HL-60 (cell line): ENCODE measurements around the gene CEP170.

ENCODE experiments used
- DNase-seq, 2 experiments: peaks; one replicate each; pipeline ENCODE4 v3.0.0-alpha.2; 2010 to 2020; ENCODE audit warnings: low read depth in 1 of 2, low spot score in 1 of 2
- H3K27ac ChIP-seq: fragments of 250-450 bp; sonication (Bioruptor Pico); replicated peaks from 2 replicates; pipeline ENCODE4 v1.5.1; 2020; ENCODE audit warnings: mild to moderate bottlenecking, moderate library complexity
- H3K27me3 ChIP-seq: fragments of 250-450 bp; sonication (Bioruptor Pico); 2 replicates; pipeline ENCODE4 v1.5.1; 2021; ENCODE audit warnings: mild to moderate bottlenecking, moderate library complexity; ENCODE audit not compliant: insufficient read depth, poor library complexity, severe bottlenecking
- H3K4me3 ChIP-seq: replicated peaks from 2 replicates; pipeline ENCODE4 v1.5.1; 2011; ENCODE audit warnings: mild to moderate bottlenecking, control low read depth, low read length; ENCODE audit not compliant: insufficient read depth
- GABPA ChIP-seq: IDR thresholded peaks from 2 replicates; pipeline ENCODE4 v1.6.1; 2012; ENCODE audit warnings: low read depth
- POLR2AphosphoS5 ChIP-seq: IDR thresholded peaks from 2 replicates; pipeline ENCODE4 v1.6.1; 2012; ENCODE audit warnings: low read depth
- SPI1 ChIP-seq: IDR thresholded peaks from 2 replicates; pipeline ENCODE4 v1.6.1; 2012; ENCODE audit warnings: low read depth, mild to moderate bottlenecking, borderline replicate concordance
- TF ChIP-seq, protein P1 (sequence below): IDR thresholded peaks from one replicate; pipeline ENCODE4 v1.5.1; 2011; ENCODE audit warnings: low read length, control low read depth, inconsistent platforms; ENCODE audit not compliant: insufficient read depth
- TF ChIP-seq, protein P2 (sequence below): IDR thresholded peaks from 2 replicates; pipeline ENCODE4 v1.6.1; 2012; ENCODE audit warnings: low read depth; ENCODE audit not compliant: insufficient replicate concordance

Gene CEP170

DNA sequence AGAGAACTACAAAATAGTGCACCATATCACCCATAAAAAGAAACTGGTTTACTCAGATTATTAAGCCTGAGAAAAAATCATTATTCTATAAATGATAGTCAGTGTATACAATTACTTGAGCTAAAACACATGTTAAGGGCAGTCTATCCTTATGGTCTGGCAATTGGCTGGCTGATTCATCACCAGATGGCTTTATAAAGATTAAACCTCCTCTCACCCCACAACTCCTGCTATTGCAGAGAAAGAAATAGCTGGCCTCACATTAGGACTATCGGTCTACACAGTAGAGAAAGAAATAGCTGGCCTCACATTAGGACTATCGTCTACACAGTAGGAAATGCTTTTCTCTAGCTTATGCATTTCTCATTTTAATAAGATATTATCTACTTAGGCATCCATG, 21.2 kb downstream of the CEP170 start:
- H3K27me3 ChIP-seq = no peaks in the 10 kb centered on the region
- TF ChIP-seq, protein P1, sequence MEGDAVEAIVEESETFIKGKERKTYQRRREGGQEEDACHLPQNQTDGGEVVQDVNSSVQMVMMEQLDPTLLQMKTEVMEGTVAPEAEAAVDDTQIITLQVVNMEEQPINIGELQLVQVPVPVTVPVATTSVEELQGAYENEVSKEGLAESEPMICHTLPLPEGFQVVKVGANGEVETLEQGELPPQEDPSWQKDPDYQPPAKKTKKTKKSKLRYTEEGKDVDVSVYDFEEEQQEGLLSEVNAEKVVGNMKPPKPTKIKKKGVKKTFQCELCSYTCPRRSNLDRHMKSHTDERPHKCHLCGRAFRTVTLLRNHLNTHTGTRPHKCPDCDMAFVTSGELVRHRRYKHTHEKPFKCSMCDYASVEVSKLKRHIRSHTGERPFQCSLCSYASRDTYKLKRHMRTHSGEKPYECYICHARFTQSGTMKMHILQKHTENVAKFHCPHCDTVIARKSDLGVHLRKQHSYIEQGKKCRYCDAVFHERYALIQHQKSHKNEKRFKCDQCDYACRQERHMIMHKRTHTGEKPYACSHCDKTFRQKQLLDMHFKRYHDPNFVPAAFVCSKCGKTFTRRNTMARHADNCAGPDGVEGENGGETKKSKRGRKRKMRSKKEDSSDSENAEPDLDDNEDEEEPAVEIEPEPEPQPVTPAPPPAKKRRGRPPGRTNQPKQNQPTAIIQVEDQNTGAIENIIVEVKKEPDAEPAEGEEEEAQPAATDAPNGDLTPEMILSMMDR = no peak
- TF ChIP-seq POLR2AphosphoS5 = no peak
- TF ChIP-seq GABPA = no peak
- TF ChIP-seq, protein P2, sequence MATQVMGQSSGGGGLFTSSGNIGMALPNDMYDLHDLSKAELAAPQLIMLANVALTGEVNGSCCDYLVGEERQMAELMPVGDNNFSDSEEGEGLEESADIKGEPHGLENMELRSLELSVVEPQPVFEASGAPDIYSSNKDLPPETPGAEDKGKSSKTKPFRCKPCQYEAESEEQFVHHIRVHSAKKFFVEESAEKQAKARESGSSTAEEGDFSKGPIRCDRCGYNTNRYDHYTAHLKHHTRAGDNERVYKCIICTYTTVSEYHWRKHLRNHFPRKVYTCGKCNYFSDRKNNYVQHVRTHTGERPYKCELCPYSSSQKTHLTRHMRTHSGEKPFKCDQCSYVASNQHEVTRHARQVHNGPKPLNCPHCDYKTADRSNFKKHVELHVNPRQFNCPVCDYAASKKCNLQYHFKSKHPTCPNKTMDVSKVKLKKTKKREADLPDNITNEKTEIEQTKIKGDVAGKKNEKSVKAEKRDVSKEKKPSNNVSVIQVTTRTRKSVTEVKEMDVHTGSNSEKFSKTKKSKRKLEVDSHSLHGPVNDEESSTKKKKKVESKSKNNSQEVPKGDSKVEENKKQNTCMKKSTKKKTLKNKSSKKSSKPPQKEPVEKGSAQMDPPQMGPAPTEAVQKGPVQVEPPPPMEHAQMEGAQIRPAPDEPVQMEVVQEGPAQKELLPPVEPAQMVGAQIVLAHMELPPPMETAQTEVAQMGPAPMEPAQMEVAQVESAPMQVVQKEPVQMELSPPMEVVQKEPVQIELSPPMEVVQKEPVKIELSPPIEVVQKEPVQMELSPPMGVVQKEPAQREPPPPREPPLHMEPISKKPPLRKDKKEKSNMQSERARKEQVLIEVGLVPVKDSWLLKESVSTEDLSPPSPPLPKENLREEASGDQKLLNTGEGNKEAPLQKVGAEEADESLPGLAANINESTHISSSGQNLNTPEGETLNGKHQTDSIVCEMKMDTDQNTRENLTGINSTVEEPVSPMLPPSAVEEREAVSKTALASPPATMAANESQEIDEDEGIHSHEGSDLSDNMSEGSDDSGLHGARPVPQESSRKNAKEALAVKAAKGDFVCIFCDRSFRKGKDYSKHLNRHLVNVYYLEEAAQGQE = no peak
- no peak for TF ChIP-seq SPI1
- no peak for DNase-seq
- H3K4me3 ChIP-seq = no peak overlapping the region
- no peak overlapping the region for H3K27ac ChIP-seq

DNA sequence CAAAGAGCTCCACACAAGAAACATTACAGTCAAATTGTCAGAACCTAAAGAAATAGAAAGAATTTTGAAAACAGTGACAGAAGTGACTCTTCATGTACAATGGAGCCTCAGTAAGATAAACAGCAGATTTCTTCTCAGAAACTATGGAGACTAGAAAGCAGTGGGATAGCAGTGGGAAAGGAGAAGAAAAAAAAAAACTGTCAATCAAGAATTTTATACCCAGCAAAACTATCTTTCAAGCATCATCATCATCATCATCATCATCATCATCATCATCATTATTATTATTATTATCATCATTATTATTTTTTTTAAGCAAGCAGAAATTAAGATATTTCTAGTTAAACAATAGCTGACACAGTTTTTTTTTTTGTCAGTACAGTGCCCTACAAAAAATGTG, 24.2 kb downstream of the CEP170 start:
- no peaks in the 10 kb centered on the region for H3K27me3 ChIP-seq
- H3K27ac ChIP-seq = no peak overlapping the region
- no peak for DNase-seq
- TF ChIP-seq, protein P2 = no peak
- no peak for TF ChIP-seq POLR2AphosphoS5
- TF ChIP-seq, protein P1 = no peak
- no peak for TF ChIP-seq SPI1
- TF ChIP-seq GABPA = no peak
- H3K4me3 ChIP-seq = no peak overlapping the region

DNA sequence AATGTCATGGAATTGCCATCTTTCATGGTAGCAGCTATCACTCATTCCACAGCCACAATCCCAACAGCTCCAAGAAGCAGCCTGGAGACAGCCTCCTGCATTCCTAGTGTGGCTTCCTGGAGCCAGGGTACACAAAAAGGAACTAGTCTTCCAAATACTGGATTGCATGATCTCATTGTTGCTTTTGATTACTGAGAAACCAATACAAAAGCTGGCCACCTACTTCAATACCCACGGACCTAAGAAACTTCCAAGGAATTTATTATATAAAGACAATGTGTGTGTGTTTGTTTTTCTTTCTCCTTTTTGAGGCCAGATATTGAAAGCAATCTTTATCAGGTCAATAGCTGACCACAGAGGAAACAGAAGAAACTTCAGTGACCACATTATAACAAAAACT, 25.6 kb downstream of the CEP170 start:
- no peak for TF ChIP-seq GABPA
- DNase-seq = no peak
- no peaks in the 10 kb centered on the region for H3K27me3 ChIP-seq
- H3K4me3 ChIP-seq = no peak overlapping the region
- no peak overlapping the region for H3K27ac ChIP-seq

DNA sequence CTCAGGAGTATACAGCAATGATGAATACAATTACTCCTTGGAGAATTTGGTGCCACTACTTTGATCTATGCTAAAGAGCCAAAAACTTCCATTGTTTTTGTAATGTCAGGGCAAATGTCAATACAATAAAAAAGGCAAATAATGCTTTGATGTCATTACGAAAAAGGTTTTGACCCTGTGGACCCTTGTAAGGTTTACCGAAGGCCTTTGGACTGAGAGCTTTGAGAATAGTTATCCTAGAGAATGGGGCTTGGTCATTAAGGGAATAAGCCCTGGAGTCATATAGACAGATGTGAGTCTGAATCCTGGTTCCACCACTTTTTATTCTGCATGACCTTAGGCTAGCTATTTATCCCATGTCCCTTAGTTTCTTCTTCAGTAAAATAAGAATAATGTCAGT, 27.5 kb downstream of the CEP170 start:
- Histone ChIP-seq H3K27me3 (no peaks in the 10 kb centered on the region), H3K4me3 (no peak overlapping the region), H3K27ac (no peak overlapping the region)
- TF ChIP-seq, protein P2 = no peak
- TF ChIP-seq SPI1 = no peak
- no peak for TF ChIP-seq GABPA
- TF ChIP-seq, protein P1 = no peak
- no peak for TF ChIP-seq POLR2AphosphoS5
- DNase-seq = no peak
